Measurements from ENCODE around the gene HAAO.

DNA sequence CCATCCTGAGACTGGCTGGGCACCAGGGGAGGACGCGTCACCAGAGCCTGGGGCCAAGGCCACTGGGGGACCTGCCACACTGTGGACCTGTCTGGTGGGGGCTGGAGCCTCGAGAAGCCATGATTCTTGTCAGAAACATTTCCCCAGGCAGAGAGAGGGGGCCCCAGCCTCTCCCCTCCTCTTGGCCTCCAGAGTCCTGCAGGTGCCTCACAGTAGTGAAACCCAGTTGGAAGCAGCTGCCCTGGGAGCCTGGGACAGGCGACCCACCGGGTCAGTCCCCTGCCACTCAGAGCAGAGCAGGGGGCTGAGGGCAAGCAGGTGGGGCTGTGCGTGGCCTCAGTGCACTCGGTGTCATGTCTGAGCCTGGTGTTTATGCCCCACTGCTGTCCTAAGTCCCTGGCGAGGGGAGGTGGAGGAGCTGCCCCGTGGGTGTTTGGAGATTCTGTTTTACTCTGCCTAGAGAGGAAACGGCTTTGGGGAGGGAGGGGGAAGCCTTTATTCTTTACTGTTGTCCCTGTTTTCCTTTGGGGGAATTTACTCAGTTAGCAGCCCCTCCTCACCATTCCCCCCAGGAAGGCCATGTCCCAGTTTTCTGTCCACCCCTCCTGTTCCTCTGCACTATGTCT lies 36.1 kb downstream of the HAAO start:
- TF ChIP-seq, protein P1, sequence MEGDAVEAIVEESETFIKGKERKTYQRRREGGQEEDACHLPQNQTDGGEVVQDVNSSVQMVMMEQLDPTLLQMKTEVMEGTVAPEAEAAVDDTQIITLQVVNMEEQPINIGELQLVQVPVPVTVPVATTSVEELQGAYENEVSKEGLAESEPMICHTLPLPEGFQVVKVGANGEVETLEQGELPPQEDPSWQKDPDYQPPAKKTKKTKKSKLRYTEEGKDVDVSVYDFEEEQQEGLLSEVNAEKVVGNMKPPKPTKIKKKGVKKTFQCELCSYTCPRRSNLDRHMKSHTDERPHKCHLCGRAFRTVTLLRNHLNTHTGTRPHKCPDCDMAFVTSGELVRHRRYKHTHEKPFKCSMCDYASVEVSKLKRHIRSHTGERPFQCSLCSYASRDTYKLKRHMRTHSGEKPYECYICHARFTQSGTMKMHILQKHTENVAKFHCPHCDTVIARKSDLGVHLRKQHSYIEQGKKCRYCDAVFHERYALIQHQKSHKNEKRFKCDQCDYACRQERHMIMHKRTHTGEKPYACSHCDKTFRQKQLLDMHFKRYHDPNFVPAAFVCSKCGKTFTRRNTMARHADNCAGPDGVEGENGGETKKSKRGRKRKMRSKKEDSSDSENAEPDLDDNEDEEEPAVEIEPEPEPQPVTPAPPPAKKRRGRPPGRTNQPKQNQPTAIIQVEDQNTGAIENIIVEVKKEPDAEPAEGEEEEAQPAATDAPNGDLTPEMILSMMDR (conservative IDR thresholded peaks at IDR 0.05; ENCODE audit: low read length): no peak
- TF ChIP-seq EZH2phosphoT487 (IDR thresholded peaks at IDR 0.05; ENCODE audit: borderline replicate concordance): no peak
